HT-29 (cell line): Measurements from ENCODE around the gene TSPYL1. TPM values are rescaled to one million over a fixed set of nuclear protein-coding genes. Genes with fewer than 3 reads are reported as not detected.
"Not testable (repeated sequence)": the region's sequence is repeated elsewhere in the genome, so short reads cannot be mapped to it uniquely, and the experiment has no call there.

Source experiments
- DNase-seq: peaks from one replicate; pipeline ENCODE4 v3.0.0-alpha.2; 2015; ENCODE audit warnings: low spot score
- total RNA-seq: library from RNA; depleted of rRNA; stranded (reverse); fragments of >200 nt; shearing (Covaris generic); gene quantifications from 2 replicates; pipeline ENCODE4 v1.2.3, GENCODE V29; 2014

TSPYL1 gene
- total RNA-seq, 1 experiment from 2014 or later, result 63.2 TPM

GRCh38 chr6:116298273-116298672 lies 18.5 kb upstream of the TSPYL1 start:
- no peak for DNase-seq

- no peak for DNase-seq
Measured at GRCh38 chr6:116292553-116292952, 12.8 kb upstream of the TSPYL1 start.

DNA sequence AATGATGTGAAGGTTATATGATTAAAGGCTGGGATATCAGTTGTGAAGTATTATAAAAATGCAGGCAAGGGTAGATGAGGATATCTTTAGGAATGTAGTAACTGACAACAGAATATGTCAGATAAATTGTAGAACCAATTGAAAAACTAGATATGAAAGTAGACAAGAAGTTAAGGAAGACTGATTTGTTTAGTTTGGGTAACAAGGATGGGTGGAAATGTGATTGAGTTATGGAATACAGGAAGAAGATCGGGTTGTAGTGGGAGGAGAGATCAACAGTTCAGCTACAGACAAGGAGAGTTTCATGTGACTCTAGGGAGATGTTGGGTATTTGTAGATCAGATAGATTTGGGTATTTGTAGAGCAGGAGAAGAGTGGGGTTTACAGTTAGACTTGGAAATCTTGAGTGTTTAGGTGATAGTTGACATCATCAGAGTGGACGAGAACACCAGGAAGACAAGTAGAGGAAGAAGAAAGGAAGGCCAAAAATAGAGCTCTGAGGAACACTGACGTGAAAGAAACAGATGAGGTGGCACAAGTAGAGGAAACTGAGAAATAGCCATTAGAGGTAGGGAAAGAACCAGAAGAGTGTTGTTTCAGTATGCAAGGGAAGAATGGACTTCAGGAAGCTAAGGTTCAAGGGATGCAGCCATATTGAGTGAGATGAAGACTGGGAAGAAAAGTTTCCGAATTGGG lies 12.1 kb upstream of the TSPYL1 start:
- no peak for DNase-seq

- DNase-seq, result no peak
Measured at GRCh38 chr6:116290799-116291198, 11.1 kb upstream of the TSPYL1 start.

DNA sequence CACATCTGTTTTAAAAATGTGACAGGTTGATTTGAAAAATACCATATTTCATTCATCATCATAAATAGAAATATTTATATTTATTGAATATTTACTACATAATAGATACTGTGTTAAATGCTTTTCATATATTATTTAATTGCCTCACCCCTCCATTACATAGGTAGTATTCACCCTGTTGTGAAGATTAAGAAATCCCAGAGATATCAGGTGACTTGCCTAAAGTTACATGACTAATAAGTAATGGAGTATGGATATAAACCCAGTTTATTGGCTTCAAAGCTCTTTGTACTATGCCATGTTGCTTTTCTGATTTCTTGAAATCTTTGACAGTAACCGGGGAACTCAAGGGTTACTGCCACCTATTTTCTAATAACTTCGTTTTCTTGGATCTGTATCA lies 10.1 kb upstream of the TSPYL1 start:
- no peak for DNase-seq

DNA sequence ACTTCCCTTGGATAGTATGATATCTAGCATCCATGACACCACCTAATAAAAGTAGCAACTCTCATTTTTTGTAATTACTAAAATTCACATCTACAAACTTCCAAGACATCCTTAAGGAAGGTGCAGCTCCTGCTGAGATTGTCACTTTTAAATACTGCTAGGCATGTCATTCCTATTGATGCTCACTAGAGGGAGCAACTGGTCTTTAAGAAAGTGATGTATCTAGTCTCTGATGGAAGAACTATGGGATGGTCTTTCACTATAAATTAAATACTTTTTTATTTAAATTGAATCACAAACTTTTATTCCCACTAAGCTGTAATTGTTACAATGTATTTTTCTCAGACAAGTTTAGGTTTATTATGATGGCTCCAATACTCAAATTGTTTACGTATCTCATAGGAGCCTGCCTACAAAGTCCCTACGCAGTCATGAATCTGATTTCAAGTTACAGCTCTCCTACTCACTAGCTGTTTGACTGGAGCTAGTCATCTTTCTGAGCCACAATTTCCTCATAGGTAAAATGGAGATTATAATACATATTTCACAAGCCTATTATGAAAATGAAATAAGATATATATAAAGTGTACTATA lies 8.1 kb upstream of the TSPYL1 start:
- DNase-seq, result peak; percentile 79

DNA sequence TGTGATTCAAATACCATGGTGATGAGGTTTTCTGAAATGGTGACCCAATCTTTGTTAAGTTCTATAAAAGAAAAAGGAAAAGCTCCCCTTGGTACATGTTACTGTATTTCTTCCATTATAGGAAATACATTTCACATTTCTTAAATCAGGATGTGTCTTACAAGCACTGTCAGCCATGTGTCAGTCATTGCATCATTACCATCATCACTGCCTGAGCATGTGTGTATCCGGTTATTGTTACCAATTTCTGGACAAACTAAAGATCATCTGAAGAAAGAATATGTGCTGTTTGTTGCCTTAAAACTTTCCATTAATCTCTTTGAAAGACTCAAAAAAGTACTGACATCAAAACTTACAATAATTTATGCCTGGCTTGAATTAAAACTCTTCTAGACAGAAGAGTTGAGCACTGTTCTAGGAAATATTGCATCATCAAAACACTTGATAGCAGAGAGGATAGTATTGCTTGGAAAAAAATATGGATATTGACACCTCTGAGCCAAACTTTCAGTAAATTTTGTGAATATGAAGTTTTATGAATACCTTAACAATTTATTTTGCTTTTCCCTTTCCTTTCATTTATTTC lies 7.1 kb upstream of the TSPYL1 start:
- DNase-seq, result no peak

GRCh38 chr6:116284984-116285383 lies 5.3 kb upstream of the TSPYL1 start:
- DNase-seq, result not testable (repeated sequence)

- no peak for DNase-seq
Measured at GRCh38 chr6:116283191-116283590, 3.5 kb upstream of the TSPYL1 start.

DNA sequence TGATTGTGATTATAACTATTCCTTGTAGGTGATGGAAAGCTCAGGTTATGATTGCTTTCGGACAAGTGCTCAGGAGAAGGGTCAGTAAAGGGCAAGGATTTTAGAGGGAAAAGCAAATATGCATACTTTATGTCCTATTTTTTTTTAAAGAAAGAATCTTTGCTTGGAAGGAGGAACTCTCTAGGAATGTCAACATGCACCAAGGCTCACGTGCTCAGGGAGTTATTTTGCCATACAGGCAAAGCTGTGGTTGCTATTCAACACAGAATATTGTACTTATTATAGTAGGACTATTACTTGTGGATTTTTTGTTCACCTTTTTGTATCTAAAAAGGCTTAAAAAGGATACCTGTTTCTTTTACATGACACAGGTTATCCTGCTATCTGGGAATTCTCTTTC lies 3.0 kb upstream of the TSPYL1 start:
- DNase-seq, result no peak

DNA sequence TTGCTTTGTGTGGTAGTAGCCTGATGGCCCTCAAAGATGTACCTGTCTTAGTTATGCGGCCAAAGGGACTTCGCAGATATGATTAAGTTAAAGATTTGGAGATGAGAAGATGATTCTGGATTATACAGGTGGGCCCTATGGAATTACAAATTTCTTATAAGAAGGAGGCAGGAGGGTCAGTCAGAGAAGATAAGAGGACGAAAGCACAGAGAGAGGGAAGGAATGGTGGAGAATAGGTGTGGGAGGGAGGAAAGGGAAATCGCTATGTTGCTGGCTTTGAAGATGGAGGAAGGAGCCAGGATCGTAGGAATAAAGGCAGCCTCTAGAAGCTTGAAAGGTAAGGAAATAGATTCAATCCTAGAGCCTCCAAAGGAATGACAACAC lies 1.2 kb upstream of the TSPYL1 start:
- DNase-seq, result no peak

DNA sequence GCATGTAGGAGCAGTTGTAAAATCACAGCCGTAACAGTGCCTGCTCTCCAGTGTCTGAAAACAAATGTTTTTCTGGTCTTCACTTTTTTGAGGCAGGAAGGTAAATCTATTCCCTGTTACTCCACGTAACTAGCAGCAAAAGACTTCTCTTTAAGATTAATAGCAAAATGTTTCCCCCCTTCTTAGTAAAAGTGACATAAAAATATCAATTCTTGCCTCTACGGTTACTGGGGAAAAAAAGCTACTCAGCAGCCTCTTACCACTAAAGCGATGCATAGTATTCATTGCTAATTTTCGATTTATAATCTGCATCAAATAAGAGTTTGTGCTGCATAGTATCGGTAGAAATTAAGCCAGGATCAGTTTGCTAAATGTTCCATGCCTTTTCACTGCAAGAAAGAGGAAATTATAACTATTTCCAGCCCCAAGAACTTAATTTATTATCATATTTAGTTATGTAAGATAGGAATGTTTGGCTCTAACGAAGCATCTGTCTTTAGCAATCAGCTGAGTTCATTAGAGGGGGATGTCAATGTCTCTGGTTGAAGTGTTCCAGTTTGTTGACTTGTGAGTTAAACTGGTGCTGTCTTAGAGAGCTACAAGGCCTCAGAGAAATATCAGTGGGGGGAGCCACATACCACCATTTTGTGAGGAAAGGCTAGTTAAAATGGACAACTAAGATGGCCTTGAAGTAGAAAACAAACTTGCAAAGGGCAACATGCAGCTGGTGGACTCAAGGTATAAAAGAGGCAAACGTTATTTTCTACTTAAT lies 617 bp upstream of the TSPYL1 start:
- peak; percentile 17 for DNase-seq

DNA sequence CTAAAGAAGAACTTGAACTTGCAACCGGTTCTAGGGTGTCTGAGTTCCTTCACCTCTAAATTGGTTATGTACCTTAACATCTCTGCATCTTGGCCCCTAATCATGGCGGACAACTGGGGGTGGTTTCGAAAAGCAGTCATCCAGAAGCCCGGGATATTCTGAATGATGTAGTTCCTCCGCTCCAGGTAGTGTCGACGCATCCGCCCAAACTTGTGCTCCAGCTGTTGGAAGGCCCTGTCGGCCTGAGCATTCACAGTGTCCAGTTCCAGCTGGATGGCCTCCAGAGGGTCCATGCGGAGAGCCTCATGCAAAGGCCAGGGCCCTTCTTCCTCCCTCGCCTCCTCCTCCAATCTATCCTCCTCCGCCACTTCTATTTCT lies 887 bp downstream of the TSPYL1 start:
- no peak for DNase-seq

- DNase-seq, result no peak
Measured at GRCh38 chr6:116278481-116278829, 1.3 kb downstream of the TSPYL1 start.

DNA sequence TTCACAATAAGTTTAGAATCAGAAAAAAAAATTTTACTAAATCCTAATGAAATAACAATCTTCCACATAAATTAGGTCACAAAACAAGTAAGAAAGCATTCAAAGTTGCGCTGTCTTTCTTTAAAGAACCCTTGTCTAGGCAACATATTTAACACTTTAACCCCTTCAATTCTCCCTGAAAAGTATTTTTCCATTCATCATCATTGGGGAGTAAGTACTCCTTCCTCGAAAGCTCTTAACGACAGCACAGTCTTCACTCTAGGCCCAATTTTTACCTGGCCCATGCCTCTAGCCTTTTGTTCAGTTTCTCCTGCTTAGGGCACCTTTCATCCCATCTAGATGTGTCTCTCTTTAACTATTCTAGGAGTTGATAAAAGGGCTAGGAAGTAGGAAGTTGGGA lies 2.6 kb downstream of the TSPYL1 start:
- peak; percentile 8 for DNase-seq

DNA sequence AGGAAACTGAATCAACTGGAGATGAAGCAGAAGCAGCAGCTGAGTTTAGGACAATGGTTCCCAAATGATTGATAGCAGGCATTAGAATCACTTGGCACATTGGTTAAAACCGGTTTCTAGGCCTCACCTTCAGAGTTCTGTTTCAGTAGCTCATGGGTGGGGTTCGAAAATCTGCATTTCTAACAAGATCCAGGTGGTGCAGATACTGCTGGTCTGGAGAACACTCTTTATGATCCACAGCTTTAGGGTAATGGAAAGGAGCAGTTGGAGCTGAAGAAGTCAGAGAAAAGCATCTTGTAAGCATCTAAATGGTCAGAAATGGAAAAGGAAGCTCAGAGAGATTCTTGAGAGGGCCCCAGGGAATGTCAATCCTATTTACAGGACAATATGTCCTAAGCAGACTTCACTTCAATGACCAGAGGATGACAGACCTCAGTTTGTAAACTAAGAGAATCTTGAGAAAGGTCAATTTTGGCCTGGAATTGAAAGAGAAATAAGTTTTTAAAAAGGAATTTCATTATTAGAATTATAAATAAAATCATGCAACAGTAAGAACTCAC lies 8.5 kb downstream of the TSPYL1 start:
- DNase-seq, result no peak

GRCh38 chr6:116268589-116269293 lies 11.0 kb downstream of the TSPYL1 start:
- peak; percentile 80 for DNase-seq

GRCh38 chr6:116267836-116268588 lies 11.7 kb downstream of the TSPYL1 start:
- no peak for DNase-seq

GRCh38 chr6:116266803-116267202 lies 12.9 kb downstream of the TSPYL1 start:
- no peak for DNase-seq

DNA sequence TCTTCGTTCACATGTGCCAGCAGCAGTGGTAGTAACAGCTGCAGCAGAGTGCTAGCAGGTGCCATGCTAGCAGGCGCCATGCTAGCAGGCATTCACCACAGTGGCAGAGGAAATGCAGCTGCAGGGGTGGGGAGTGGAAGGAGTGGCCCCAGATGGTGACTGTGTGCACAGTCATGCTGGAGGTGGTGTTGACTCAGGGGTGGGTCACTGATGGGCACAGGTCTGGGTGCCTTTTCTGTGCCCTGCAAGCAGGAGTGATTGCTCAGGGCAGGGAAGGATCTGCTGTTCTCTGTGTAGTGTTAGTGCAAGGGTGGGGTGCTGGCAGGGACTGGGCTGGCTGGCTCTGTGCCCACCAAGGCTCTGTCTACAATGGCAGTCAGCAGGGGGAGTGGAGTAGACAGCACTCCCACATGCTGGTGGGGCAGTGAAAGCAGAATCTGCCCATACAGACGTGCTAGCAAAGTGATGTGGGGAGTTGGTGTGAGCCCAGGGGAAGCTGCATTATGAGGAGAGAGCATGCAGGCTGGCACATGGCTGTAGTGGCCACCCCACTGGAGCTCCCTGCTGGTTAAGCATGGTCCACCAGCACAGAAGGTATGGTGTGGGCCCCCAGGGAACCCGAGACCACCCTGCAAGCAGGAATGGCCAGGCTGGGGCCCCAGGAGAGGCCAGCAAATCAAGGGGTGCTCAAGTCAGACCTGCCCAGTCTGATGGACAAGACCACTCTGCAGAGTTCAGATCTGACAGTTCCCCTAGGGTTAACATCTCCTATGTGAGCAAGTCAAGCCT lies 14.5 kb downstream of the TSPYL1 start:
- peak; percentile 47 for DNase-seq
